ENCODE data around the gene SLAMF7. TPM values are rescaled to one million over a fixed set of nuclear protein-coding genes. Genes with fewer than 3 reads are reported as not detected.
A peak's percentile ranks its signal among the peaks of the same experiment; 100 is the strongest.

The SLAMF7 gene
- total RNA-seq, 2 experiments from 2014 or later, result 13.7 to 15.3 TPM

- POLR2A ChIA-PET, result interaction anchor here (0.5 to 7.2 kb wide), 14 partner anchors 15 to 458 kb away, joined by 3 to 46 read pairs (median 4); partner anchors contain the start of genes ARHGAP30 and SLAMF6
- Mint-ChIP-seq H3K27ac (peak overlapping the region; percentile 96), H3K4me1 (peaks cover 78% of the 10 kb centered on the region), H3K27me3 (peaks cover 3% of the 10 kb centered on the region), H3K36me3 (ENCODE audit: low read depth) (peaks cover 45% of the 10 kb centered on the region), H3K9me3 (no peaks in the 10 kb centered on the region), H3K4me3 (peak overlapping the region; percentile 91)
- CTCF ChIA-PET, result interaction anchor here (0.7 to 7.3 kb wide), 10 partner anchors 8 to 192 kb away, joined by 3 to 58 read pairs (median 6); no protein-coding TSS in a partner anchor
- DNase-seq, result no peak
Measured at GRCh38 chr1:160798439-160798838, 59.4 kb downstream of the SLAMF7 start.

GRCh38 chr1:160799641-160800040 lies 60.6 kb downstream of the SLAMF7 start:
- no peak overlapping the region for H3K27ac Mint-ChIP-seq
- peaks cover 4% of the 10 kb centered on the region for H3K9me3 Mint-ChIP-seq
- H3K4me1 Mint-ChIP-seq, result peaks cover 75% of the 10 kb centered on the region
- DNase-seq, result no peak
- POLR2A ChIA-PET, result interaction anchor here (1.0 to 7.2 kb wide), 2 partner anchors 19 to 32 kb away, joined by 3 to 45 read pairs; no protein-coding TSS in a partner anchor
- H3K36me3 Mint-ChIP-seq (ENCODE audit: low read depth), result peaks cover 54% of the 10 kb centered on the region
- CTCF ChIA-PET, result interaction anchor here (0.6 to 7.3 kb wide), 4 partner anchors 19 to 192 kb away, joined by 3 to 58 read pairs (median 28); no protein-coding TSS in a partner anchor
- peaks cover 6% of the 10 kb centered on the region for H3K27me3 Mint-ChIP-seq
- peak overlapping the region; percentile 91 for H3K4me3 Mint-ChIP-seq

GRCh38 chr1:160800142-160800541 lies 61.1 kb downstream of the SLAMF7 start:
- peaks cover 4% of the 10 kb centered on the region for H3K9me3 Mint-ChIP-seq
- DNase-seq, result no peak
- peaks cover 71% of the 10 kb centered on the region for H3K4me1 Mint-ChIP-seq
- no peak overlapping the region for H3K27ac Mint-ChIP-seq
- CTCF ChIA-PET, result interaction anchor here (0.6 to 7.3 kb wide), 4 partner anchors 23 to 191 kb away, joined by 3 to 58 read pairs (median 4); no protein-coding TSS in a partner anchor
- POLR2A ChIA-PET, result interaction anchor here (7.2 kb wide), 1 partner anchor 19 kb away, joined by 45 read pairs; no protein-coding TSS in a partner anchor
- H3K27me3 Mint-ChIP-seq, result peaks cover 6% of the 10 kb centered on the region
- peaks cover 59% of the 10 kb centered on the region for H3K36me3 Mint-ChIP-seq (ENCODE audit: low read depth)
- peak overlapping the region; percentile 31 for H3K4me3 Mint-ChIP-seq

- peak overlapping the region; percentile 21 for H3K27ac Mint-ChIP-seq
- peak overlapping the region; percentile 68 for H3K4me3 Mint-ChIP-seq
- ChIA-PET CTCF (interaction anchor here (1.0 to 7.3 kb wide), 4 partner anchors 23 to 35 kb away, joined by 4 to 58 read pairs (median 5); no protein-coding TSS in a partner anchor), POLR2A (interaction anchor here (7.2 kb wide), 1 partner anchor 20 kb away, joined by 45 read pairs; no protein-coding TSS in a partner anchor)
- H3K36me3 Mint-ChIP-seq (ENCODE audit: low read depth), result peaks cover 65% of the 10 kb centered on the region
- H3K4me1 Mint-ChIP-seq, result peaks cover 67% of the 10 kb centered on the region
- peaks cover 8% of the 10 kb centered on the region for H3K27me3 Mint-ChIP-seq
- DNase-seq, result no peak
- peaks cover 4% of the 10 kb centered on the region for H3K9me3 Mint-ChIP-seq
Measured at GRCh38 chr1:160800645-160801408, 61.8 kb downstream of the SLAMF7 start.

GRCh38 chr1:160801836-160802580 lies 63.0 kb downstream of the SLAMF7 start:
- ChIA-PET CTCF (interaction anchor here (0.8 to 2.0 kb wide), 2 partner anchors 24 to 34 kb away, joined by 3 to 5 read pairs; no protein-coding TSS in a partner anchor), POLR2A (no interaction called here)
- DNase-seq, result no peak
- Mint-ChIP-seq H3K9me3 (peaks cover 14% of the 10 kb centered on the region), H3K27ac (no peak overlapping the region), H3K4me3 (no peak overlapping the region), H3K36me3 (ENCODE audit: low read depth) (peaks cover 71% of the 10 kb centered on the region), H3K4me1 (peaks cover 64% of the 10 kb centered on the region), H3K27me3 (peaks cover 8% of the 10 kb centered on the region)

Other genes starting within 250 kb of the SLAMF7 start
- 10 to 100 TPM; 32.0 to 33.8 TPM for gene SLAMF6, start 216.0 kb upstream of the SLAMF7 start, total RNA-seq
- 10 to 100 TPM; 21.6 to 23.3 TPM for gene CD84, start 159.8 kb upstream of the SLAMF7 start, total RNA-seq
- 100 to 1,000 TPM; 106 to 113 TPM for gene SLAMF1, start 92.2 kb upstream of the SLAMF7 start, total RNA-seq
- 100 to 1,000 TPM; 403 to 404 TPM for gene CD48, start 27.4 kb upstream of the SLAMF7 start, total RNA-seq
- 10 to 100 TPM; 46.4 to 49.9 TPM for gene LY9, start 56.9 kb downstream of the SLAMF7 start, total RNA-seq
- gene CD244, start 123.6 kb downstream of the SLAMF7 start, total RNA-seq, result 1 to 10 TPM; 2.0 to 2.3 TPM
- not detected for gene ITLN1, start 145.9 kb downstream of the SLAMF7 start, total RNA-seq
- gene ITLN2, start 215.6 kb downstream of the SLAMF7 start, total RNA-seq, result not detected